GM12872 (cell line): ENCODE data around the gene ZFP3.

Experiments
- CTCF ChIP-seq: IDR thresholded peaks from 3 replicates; pipeline ENCODE4 v1.5.1; 2011; ENCODE audit warnings: low read depth, mild to moderate bottlenecking, low read length, moderate library complexity; ENCODE audit not compliant: insufficient read depth

The ZFP3 gene

GRCh38 chr17:5118219-5118618 is 40.0 kb downstream of the ZFP3 start:
- TF ChIP-seq CTCF: no peak

GRCh38 chr17:5120036-5120435 is 41.8 kb downstream of the ZFP3 start:
- TF ChIP-seq CTCF: no peak

GRCh38 chr17:5121186-5121841 is 43.0 kb downstream of the ZFP3 start:
- TF ChIP-seq CTCF: no peak

- no peak for TF ChIP-seq CTCF
These were observed 44.5 kb downstream of the ZFP3 start for GRCh38 chr17:5122586-5123342.

- TF ChIP-seq CTCF: no peak
These were observed 45.3 kb downstream of the ZFP3 start for GRCh38 chr17:5123343-5124124.

- no peak for TF ChIP-seq CTCF
These were observed 48.6 kb downstream of the ZFP3 start for GRCh38 chr17:5126719-5127488.
